Esophagus (tissue), 2 donors: ENCODE data around the gene HS3ST3A1. TPM values are rescaled to one million over a fixed set of nuclear protein-coding genes. Genes with fewer than 3 reads are reported as not detected.

Experiments
- H3K27ac ChIP-seq, 2 donors: one replicate each; pipeline ENCODE4 v1.5.1; 2013; ENCODE audit warnings: low read depth in 2 of 2, mild to moderate bottlenecking in 2 of 2, inconsistent platforms in 1 of 2, low read length in 1 of 2, moderate library complexity in 1 of 2
- H3K27me3 ChIP-seq, 2 donors: one replicate each; pipeline ENCODE4 v1.6.1; 2013; ENCODE audit warnings: low read length in 2 of 2, control low read depth in 1 of 2, mild to moderate bottlenecking in 1 of 2; ENCODE audit not compliant: insufficient read depth in 2 of 2, control insufficient read depth in 1 of 2
- H3K36me3 ChIP-seq, 2 donors: one replicate each; pipeline ENCODE4 v1.6.1; 2013; ENCODE audit warnings: low read length in 1 of 2; ENCODE audit not compliant: control insufficient read depth in 2 of 2, insufficient read depth in 2 of 2
- H3K4me1 ChIP-seq, 2 donors: one replicate each; pipeline ENCODE4 v1.6.1; 2013; ENCODE audit warnings: low read length in 1 of 2; ENCODE audit not compliant: control insufficient read depth in 2 of 2, insufficient read depth in 2 of 2
- H3K4me3 ChIP-seq, 2 donors: one replicate each; pipeline ENCODE4 v1.5.1; 2013; ENCODE audit warnings: low read length in 2 of 2, mild to moderate bottlenecking in 2 of 2, low read depth in 1 of 2, moderate library complexity in 1 of 2
- H3K9me3 ChIP-seq, 2 donors: one replicate each; pipeline ENCODE4 v1.6.1; 2013; ENCODE audit warnings: mild to moderate bottlenecking in 2 of 2, low read depth in 1 of 2, low read length in 1 of 2, moderate library complexity in 1 of 2; ENCODE audit not compliant: control insufficient read depth in 2 of 2, insufficient read depth in 1 of 2
- WGBS, 2 donors: extraction: QIAGEN DNeasy Blood & Tissue Kit; methylation state at CpG; one replicate each; pipeline ENCODE4 v1.1.7; 2013; 5-methylcytosine and 5-hydroxymethylcytosine counted together
- polyA plus RNA-seq, 2 donors: library from polyadenylated mRNA; stranded (reverse); fragments of 200-250 nt; gene quantifications; one replicate each; pipeline ENCODE4 v1.2.3, GENCODE V29; 2013
- donor health status: healthy with polysubstance abuse.
- donor health status: Bipolar disorder and iron deficiency.

The HS3ST3A1 gene
- polyA plus RNA-seq, 2 donors, result 1.7 to 5.8 TPM

DNA sequence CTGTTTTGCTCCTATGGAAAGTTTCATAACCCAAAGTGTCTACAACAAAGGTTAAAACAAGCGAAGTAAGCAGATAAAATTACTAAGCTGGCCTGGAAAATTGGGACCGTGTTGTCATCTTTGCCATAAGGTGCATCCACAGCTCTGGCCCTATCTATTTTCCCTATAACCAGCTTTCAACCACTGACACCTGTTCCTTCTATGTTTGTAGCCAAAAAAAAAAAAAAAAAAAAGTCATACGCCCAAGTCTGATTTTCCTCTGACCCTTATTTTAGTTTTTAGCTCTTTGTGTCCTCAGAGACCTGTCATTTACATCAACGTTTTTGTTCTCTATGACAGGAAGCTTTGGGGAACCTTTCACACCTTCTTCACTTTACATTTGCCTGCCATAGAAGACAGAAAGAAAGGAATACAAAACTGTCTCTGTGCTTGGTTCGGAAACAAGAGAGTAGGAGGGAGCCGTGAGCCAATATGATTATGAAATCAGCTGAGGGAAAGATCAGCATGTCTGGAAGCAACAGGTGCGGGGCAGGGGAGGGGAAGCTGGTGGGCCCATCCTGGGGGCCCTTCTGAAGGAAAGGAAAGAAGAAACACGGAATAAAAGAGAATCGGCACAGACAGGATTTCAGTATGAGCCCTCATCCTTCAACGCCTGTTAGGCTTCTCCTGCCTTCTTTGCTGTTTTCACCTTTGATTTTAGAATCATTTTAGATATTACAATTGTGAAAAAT, 8.5 kb downstream of the HS3ST3A1 start:
- Histone ChIP-seq H3K36me3 (no peaks in the 10 kb centered on the region), H3K4me1 (no peaks in the 10 kb centered on the region), H3K9me3 (no peaks in the 10 kb centered on the region), H3K27me3 (no peaks in the 10 kb centered on the region), H3K4me3 (no peak overlapping the region), H3K27ac (no peak overlapping the region)
- WGBS, 2 donors, result 79 to 81% methylated on average over 10 of the region's 10 CpGs

DNA sequence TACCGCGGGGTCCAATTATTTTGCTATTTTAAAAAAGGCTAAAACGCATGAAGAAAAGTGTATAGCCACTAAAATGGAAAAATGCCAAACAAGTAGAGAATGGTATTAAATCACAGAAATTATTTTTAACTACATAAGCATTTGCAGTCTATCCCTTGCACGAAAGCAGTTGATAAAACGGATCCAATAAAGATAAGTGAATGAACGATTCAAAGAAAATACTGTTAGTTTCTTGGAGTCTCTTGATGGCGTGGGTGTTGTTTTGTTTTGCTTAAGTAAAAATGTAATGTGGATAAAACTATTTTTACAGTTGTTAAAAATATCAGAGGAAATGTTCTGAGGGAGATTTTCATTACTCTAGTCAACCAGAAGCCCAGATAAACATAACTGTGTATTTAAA, 9.3 kb downstream of the HS3ST3A1 start:
- H3K27ac ChIP-seq, result no peak overlapping the region
- H3K36me3 ChIP-seq, result no peaks in the 10 kb centered on the region
- H3K9me3 ChIP-seq, result no peaks in the 10 kb centered on the region
- no peaks in the 10 kb centered on the region for H3K4me1 ChIP-seq
- H3K27me3 ChIP-seq, result no peaks in the 10 kb centered on the region
- no peak overlapping the region for H3K4me3 ChIP-seq
- WGBS, 2 donors, result 74 to 81% methylated on average over 7 of the region's 7 CpGs

DNA sequence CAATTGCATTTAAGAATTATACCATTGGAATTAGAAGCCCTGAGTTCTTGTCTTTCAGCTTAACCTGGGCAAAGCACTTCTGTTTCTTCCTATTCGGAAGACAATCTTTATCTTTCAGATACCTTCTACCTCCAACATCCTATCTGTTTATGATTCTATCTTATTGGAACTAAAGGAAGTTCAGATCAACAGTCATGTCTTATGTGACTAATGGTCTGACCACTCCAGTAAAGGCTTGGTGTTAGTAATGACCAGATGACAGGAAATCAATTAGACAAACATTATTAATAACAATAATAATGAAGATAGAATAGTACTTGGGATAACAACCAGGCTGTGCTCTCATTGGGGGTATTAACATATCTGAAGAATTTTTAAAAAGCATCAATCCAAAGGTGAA, 11.3 kb downstream of the HS3ST3A1 start:
- Histone ChIP-seq H3K4me3 (no peak overlapping the region), H3K27ac (no peak overlapping the region), H3K27me3 (no peaks in the 10 kb centered on the region), H3K4me1 (no peaks in the 10 kb centered on the region), H3K9me3 (no peaks in the 10 kb centered on the region), H3K36me3 (no peaks in the 10 kb centered on the region)
- WGBS, 2 donors, result 88 to 96% methylated on average over 1 of the region's 1 CpG

DNA sequence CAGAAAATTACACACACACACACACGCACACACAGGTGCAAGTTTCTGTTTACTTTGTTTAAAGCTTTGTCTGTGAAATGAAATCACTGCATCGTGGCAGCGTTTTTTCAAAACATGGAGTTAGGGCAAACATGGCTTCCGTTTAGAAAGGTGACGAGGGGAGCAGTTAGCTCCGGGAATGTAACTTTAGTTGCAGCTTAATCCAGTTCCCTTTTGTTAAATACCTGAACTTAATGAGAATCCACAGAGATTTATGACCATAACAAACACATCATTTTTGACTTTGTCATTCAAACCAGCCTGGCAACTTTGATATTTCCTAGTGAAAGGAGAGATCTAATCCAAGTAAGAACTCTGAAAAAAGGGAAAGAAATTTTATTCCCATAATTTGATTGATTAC, 12.1 kb downstream of the HS3ST3A1 start:
- no peak overlapping the region for H3K4me3 ChIP-seq
- H3K9me3 ChIP-seq, result no peaks in the 10 kb centered on the region
- 38 to 56% methylated on average over 6 of the region's 6 CpGs for WGBS, 2 donors
- no peaks in the 10 kb centered on the region for H3K4me1 ChIP-seq
- no peaks in the 10 kb centered on the region for H3K36me3 ChIP-seq
- no peak overlapping the region for H3K27ac ChIP-seq
- H3K27me3 ChIP-seq, result no peaks in the 10 kb centered on the region

DNA sequence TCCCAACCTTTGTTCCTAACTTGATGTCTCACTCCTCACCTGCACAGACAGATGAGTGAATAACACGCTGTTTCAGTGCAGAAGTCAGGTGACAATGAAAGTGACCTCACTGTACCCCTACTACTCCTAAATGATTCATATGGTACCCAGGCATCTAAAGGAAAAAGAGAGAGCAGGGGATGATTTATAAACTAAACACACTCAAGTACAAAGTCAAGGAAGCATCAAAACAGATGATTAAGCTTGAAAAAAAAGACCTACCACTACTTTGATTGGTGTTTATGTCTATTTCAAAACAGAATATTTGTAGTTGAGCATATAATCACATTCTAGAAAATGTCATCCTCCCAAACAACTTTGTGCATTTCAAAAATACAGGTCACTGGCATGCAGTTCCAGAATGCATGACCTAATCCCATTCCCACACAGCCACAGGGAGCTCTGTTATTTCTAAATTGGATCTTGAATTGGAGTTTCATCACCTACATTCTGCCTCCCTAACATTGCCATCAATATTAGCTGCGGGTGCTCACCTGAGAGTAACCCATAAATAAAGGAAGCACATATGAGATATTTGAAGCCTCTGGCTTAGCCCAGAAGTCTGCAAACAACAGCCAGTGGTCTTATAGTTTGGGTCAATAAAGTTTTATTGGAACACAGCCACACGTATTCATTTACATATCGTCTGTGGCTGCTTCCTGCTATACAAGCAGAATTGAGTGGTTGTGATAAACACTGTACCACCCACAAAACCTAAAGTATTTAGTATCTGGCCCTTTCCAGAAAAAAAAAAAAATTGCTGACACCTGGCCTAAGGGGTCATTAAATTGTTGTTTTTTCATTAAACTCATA, 14.0 kb downstream of the HS3ST3A1 start:
- no peak overlapping the region for H3K4me3 ChIP-seq
- H3K27ac ChIP-seq, result no peak overlapping the region
- no peaks in the 10 kb centered on the region for H3K9me3 ChIP-seq
- no peaks in the 10 kb centered on the region for H3K36me3 ChIP-seq
- H3K4me1 ChIP-seq, result no peaks in the 10 kb centered on the region
- no peaks in the 10 kb centered on the region for H3K27me3 ChIP-seq
- 88 to 93% methylated on average over 4 of the region's 4 CpGs for WGBS, 2 donors

DNA sequence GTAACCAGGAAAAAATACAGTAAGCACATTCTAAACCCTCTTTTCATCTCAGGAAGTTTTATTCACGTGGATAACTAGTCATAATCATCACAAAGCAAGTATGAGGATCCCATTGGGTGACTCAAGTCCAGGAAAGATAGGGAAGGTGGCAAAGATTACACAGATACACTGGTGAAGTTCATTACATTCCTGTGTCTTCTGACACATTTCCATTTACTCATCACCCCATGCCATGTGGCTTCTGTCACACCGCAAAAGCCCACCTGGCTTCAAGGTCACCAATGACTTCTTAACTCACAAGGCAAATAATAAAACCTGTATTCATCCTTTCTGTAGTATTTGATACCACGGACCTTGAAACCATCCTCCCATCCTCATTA, 17.0 kb downstream of the HS3ST3A1 start:
- H3K4me1 ChIP-seq, result no peaks in the 10 kb centered on the region
- H3K9me3 ChIP-seq, result no peaks in the 10 kb centered on the region
- no peak overlapping the region for H3K27ac ChIP-seq
- H3K4me3 ChIP-seq, result no peak overlapping the region
- H3K36me3 ChIP-seq, result no peaks in the 10 kb centered on the region
- no peaks in the 10 kb centered on the region for H3K27me3 ChIP-seq
- 68 to 76% methylated on average over 3 of the region's 3 CpGs for WGBS, 2 donors

DNA sequence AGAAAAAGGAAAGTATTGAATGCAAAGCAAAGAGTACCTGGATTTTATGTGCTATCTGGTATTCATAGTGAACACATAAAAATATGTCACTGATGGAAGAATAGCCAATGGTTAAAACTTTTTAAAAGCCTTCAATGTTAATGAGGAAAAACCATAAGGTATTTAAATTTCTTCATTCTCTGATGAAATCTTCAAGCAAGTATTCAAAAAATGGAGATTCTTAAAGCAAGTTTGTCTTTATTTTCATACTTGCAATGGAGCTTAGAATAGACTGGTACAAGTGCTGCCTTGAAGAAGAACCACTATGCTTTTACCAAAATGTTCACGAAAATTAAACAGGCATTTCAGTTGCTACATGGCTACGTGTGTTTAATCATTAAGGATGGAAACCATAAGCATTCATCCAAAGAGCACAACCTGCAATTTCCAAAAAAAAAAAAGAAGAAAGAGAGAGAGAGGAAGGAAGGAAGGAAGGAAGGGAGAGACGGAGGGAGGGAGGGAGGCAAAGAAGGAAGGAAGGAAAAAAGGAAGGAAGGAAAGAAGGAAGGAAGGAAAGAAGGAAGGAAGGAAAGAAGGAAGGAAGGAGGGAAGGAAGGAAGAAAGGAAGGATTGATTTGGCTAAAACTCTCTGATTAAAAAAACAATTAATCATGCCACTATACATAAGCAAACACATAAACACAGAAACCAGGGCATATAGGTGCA, 17.6 kb downstream of the HS3ST3A1 start:
- H3K27ac ChIP-seq, result no peak overlapping the region
- H3K4me3 ChIP-seq, result no peak overlapping the region
- WGBS, 2 donors, result 88 to 90% methylated on average over 3 of the region's 3 CpGs
- no peaks in the 10 kb centered on the region for H3K27me3 ChIP-seq
- no peaks in the 10 kb centered on the region for H3K4me1 ChIP-seq
- H3K36me3 ChIP-seq, result no peaks in the 10 kb centered on the region
- H3K9me3 ChIP-seq, result no peaks in the 10 kb centered on the region

DNA sequence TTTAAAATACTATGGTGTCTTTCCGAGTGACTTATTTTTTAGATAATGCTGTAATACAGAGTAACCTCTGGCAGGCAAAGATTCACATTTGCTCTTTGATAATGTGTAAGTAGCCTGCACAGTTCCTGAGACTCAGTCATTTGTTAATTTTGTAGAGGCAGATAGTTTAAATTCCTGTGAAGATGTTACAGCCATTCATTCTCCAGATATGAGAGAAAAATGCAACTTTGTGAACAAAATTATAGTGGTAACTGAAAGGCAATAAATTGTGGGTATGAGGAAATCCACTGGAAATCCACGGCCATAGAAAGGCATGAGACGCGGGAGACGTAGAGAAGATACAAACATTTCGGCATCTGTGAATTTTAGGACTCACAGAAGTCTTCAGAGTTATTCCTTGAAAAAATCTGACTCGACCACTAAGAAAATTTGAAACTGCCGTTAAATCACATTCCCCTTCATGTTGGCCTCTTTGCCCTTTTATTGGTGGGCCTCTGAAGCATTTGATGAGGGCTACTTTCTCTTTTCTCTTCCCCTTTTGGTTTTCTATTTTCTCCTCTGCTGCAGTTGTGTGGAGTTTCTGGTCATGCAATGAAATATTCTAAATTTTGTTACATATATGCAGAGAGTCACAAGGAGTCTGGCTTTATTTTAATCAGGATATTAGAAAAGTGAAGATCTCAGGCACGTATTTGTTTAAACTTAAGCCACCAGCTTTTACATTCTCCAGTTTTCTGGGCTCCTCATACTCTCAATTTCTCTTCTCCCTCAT, 18.8 kb downstream of the HS3ST3A1 start:
- Histone ChIP-seq H3K4me3 (no peak overlapping the region), H3K27ac (no peak overlapping the region), H3K9me3 (no peaks in the 10 kb centered on the region), H3K27me3 (no peaks in the 10 kb centered on the region), H3K4me1 (no peaks in the 10 kb centered on the region), H3K36me3 (no peaks in the 10 kb centered on the region)
- WGBS, 2 donors, result 82 to 86% methylated on average over 9 of the region's 9 CpGs

DNA sequence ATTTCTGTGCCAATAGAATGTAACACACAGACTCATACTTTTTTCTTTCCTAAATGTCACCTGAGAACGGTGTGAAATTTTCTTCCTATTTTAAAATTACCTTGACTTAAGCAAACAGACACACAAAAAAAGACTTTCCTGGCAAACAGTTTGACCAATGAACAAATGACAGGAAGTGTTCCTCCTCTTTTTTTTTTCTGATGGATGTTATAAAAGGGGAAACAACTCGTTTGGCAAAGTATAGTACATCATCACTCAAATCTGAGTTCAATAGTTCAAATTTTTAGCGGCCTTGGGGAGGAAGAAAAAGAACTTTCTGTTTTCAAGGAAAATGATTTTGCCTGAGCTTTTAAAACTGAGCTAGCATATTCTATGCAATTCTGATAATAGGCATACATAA, 19.8 kb downstream of the HS3ST3A1 start:
- Histone ChIP-seq H3K4me1 (no peaks in the 10 kb centered on the region), H3K9me3 (no peaks in the 10 kb centered on the region), H3K4me3 (no peak overlapping the region), H3K27ac (no peak overlapping the region), H3K36me3 (no peaks in the 10 kb centered on the region), H3K27me3 (no peaks in the 10 kb centered on the region)
- 7 to 9% methylated on average over 3 of the region's 3 CpGs for WGBS, 2 donors
